GM23338 (cell line): ENCODE measurements around the gene NFIC.

Experiments used
- CTCF ChIP-seq, 2 experiments: fragments of 200-600 bp in 1 of 2; sonication (generic) in 1 of 2; conservative IDR thresholded peaks; 2 replicates each; pipeline versions ENCODE4 v1.5.1 to v1.6.1; 2016 to 2017; ENCODE audit warnings: antibody characterized with exemption in 2 of 2, low read depth in 2 of 2, mild to moderate bottlenecking in 2 of 2, moderate library complexity in 1 of 2
- EZH2 ChIP-seq: fragments of 200-600 bp; sonication (generic); IDR thresholded peaks from one replicate; pipeline ENCODE4 v1.8.0; 2017; ENCODE audit warnings: antibody characterized with exemption, mild to moderate bottlenecking, low read depth; ENCODE audit not compliant: unreplicated experiment
- NANOG ChIP-seq: IDR thresholded peaks from 2 replicates; pipeline ENCODE4 v1.6.1; 2016; ENCODE audit warnings: antibody characterized with exemption, borderline replicate concordance
- POLR2AphosphoS5 ChIP-seq: IDR thresholded peaks from 2 replicates; pipeline ENCODE4 v1.6.1; 2016; ENCODE audit warnings: antibody characterized with exemption, low read depth
- REST ChIP-seq: IDR thresholded peaks from one replicate; pipeline ENCODE4 v1.6.1; 2018; ENCODE audit warnings: antibody characterized with exemption; ENCODE audit not compliant: unreplicated experiment

- TF ChIP-seq CTCF (conservative IDR thresholded peaks at IDR 0.05; ENCODE audit: low read depth in 2 of 2) (no peak), EZH2 (no peak), NANOG (no peak), REST (no peak), POLR2AphosphoS5 (no peak)
These were observed 49.3 kb downstream of the NFIC start for GRCh38 chr19:3415695-3416094.
